SHP77 (cell line): ENCODE measurements around the gene WDR11.
A peak's percentile ranks its signal among the peaks of the same experiment; 100 is the strongest.
"Not testable (repeated sequence)": the region's sequence is repeated elsewhere in the genome, so short reads cannot be mapped to it uniquely, and the experiment has no call there.

Experiments
- DNase-seq, 2 experiments: peaks; one replicate each; lab custom pipeline; 2025; lab: John Stamatoyannopoulos, UW

The WDR11 gene

GRCh38 chr10:120841522-120842189, 9.5 kb upstream of the WDR11 start:
- DNase-seq = no peak

- DNase-seq = no peak
Measured at GRCh38 chr10:120854388-120854787, 3.2 kb downstream of the WDR11 start.

- DNase-seq = no peak
Measured at GRCh38 chr10:120861178-120861855, 10.2 kb downstream of the WDR11 start.

- no peak for DNase-seq
Measured at GRCh38 chr10:120873741-120874140, 22.6 kb downstream of the WDR11 start.

- DNase-seq = no peak
Measured at GRCh38 chr10:120883071-120883470, 31.9 kb downstream of the WDR11 start.

GRCh38 chr10:120887482-120887881, 36.3 kb downstream of the WDR11 start:
- DNase-seq = no peak

GRCh38 chr10:120891365-120891764, 40.2 kb downstream of the WDR11 start:
- DNase-seq = no peak

- no peak for DNase-seq
Measured at GRCh38 chr10:120894556-120894955, 43.4 kb downstream of the WDR11 start.

- DNase-seq = no peak
Measured at GRCh38 chr10:120897343-120897742, 46.2 kb downstream of the WDR11 start.

- DNase-seq = no peak
Measured at GRCh38 chr10:120905268-120905667, 54.1 kb downstream of the WDR11 start.

- DNase-seq = no peak
Measured at GRCh38 chr10:120917521-120918250, 66.5 kb downstream of the WDR11 start.

- DNase-seq = not testable (repeated sequence)
Measured at GRCh38 chr10:120923886-120924285, 72.7 kb downstream of the WDR11 start.

GRCh38 chr10:120926611-120927010, 75.4 kb downstream of the WDR11 start:
- no peak for DNase-seq

- DNase-seq = no peak
Measured at GRCh38 chr10:120927352-120927751, 76.2 kb downstream of the WDR11 start.

GRCh38 chr10:120929166-120929565, 78.0 kb downstream of the WDR11 start:
- DNase-seq = no peak

- DNase-seq = no peak
Measured at GRCh38 chr10:120931423-120931822, 80.3 kb downstream of the WDR11 start.

GRCh38 chr10:120931999-120932398, 80.8 kb downstream of the WDR11 start:
- no peak for DNase-seq

- no peak for DNase-seq
Measured at GRCh38 chr10:120938822-120939221, 87.7 kb downstream of the WDR11 start.

GRCh38 chr10:120940299-120940900, 89.2 kb downstream of the WDR11 start:
- DNase-seq = no peak

GRCh38 chr10:120941501-120941900, 90.3 kb downstream of the WDR11 start:
- DNase-seq = no peak

- peak; percentile 27 to 52 for DNase-seq
Measured at GRCh38 chr10:120942806-120943413, 91.7 kb downstream of the WDR11 start.

GRCh38 chr10:120943542-120943941, 92.4 kb downstream of the WDR11 start:
- DNase-seq = no peak
